ENCODE measurements around the gene BHLHA15.

Gene BHLHA15

DNA sequence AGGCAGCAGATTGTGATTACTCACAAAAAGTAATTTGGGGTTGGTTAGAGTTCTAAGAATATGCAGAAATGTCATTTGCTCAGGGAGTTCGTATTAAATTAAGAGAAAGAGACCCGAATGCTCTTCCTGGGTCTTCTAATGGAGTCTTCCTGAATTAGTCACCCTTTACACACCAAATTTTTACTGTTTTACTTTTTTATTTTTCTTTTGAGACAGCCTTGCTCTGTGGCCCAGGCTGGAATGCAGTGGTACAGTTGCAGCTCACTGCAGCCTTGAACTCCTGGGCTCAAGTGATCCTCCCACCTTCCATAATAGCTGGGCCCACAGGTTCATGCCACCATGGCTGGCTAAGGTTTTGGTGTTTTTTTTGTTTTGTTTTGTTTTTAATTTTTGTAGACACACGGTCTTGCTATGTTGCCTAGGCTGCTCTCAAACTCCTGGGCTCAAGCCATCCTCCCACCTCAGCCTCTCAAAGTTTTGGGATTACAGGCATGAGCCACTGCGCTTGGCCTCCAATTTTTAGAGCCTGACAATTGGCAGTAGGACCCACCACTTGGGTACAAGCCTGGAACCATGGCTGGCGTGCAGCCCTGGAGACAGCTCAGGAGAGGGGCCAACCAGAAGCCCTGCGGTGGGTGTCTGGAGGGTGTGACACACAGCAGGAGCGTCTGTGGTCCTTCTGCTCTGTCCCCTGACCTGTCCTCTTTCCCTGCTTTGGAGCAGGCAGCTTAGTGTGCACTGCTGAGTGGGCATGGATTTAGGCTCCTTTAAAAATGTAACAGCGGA is 16.4 kb upstream of the BHLHA15 start:
- no peak for DNase-seq
- Histone ChIP-seq H3K27me3 (ENCODE audit: insufficient read depth, low read depth, severe bottlenecking) (no peaks in the 10 kb centered on the region), H3K9me3 (ENCODE audit: severe bottlenecking) (no peaks in the 10 kb centered on the region), H3K27ac (no peak overlapping the region), H3K4me3 (ENCODE audit: low read depth, low read length) (no peak overlapping the region), H3K36me3 (peaks cover 42% of the 10 kb centered on the region)
- TF ChIP-seq, protein P1, sequence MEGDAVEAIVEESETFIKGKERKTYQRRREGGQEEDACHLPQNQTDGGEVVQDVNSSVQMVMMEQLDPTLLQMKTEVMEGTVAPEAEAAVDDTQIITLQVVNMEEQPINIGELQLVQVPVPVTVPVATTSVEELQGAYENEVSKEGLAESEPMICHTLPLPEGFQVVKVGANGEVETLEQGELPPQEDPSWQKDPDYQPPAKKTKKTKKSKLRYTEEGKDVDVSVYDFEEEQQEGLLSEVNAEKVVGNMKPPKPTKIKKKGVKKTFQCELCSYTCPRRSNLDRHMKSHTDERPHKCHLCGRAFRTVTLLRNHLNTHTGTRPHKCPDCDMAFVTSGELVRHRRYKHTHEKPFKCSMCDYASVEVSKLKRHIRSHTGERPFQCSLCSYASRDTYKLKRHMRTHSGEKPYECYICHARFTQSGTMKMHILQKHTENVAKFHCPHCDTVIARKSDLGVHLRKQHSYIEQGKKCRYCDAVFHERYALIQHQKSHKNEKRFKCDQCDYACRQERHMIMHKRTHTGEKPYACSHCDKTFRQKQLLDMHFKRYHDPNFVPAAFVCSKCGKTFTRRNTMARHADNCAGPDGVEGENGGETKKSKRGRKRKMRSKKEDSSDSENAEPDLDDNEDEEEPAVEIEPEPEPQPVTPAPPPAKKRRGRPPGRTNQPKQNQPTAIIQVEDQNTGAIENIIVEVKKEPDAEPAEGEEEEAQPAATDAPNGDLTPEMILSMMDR (IDR thresholded peaks at IDR 0.05; ENCODE audit: low read depth, low read length) = no peak

GRCh38 chr7:98196706-98197605 is 14.3 kb upstream of the BHLHA15 start:
- TF ChIP-seq, protein P1 (IDR thresholded peaks at IDR 0.05; ENCODE audit: low read depth, low read length) = no peak
- DNase-seq = no peak
- no peak overlapping the region for H3K4me3 ChIP-seq (ENCODE audit: low read depth, low read length)
- no peak overlapping the region for H3K27ac ChIP-seq
- no peaks in the 10 kb centered on the region for H3K27me3 ChIP-seq (ENCODE audit: insufficient read depth, low read depth, severe bottlenecking)
- peaks cover 36% of the 10 kb centered on the region for H3K36me3 ChIP-seq
- no peaks in the 10 kb centered on the region for H3K9me3 ChIP-seq (ENCODE audit: severe bottlenecking)

GRCh38 chr7:98199131-98199530 is 12.1 kb upstream of the BHLHA15 start:
- H3K36me3 ChIP-seq = peaks cover 18% of the 10 kb centered on the region
- TF ChIP-seq, protein P1 (IDR thresholded peaks at IDR 0.05; ENCODE audit: low read depth, low read length) = no peak
- H3K27me3 ChIP-seq (ENCODE audit: insufficient read depth, low read depth, severe bottlenecking) = no peaks in the 10 kb centered on the region
- no peak overlapping the region for H3K4me3 ChIP-seq (ENCODE audit: low read depth, low read length)
- no peak overlapping the region for H3K27ac ChIP-seq
- no peaks in the 10 kb centered on the region for H3K9me3 ChIP-seq (ENCODE audit: severe bottlenecking)
- DNase-seq = no peak

DNA sequence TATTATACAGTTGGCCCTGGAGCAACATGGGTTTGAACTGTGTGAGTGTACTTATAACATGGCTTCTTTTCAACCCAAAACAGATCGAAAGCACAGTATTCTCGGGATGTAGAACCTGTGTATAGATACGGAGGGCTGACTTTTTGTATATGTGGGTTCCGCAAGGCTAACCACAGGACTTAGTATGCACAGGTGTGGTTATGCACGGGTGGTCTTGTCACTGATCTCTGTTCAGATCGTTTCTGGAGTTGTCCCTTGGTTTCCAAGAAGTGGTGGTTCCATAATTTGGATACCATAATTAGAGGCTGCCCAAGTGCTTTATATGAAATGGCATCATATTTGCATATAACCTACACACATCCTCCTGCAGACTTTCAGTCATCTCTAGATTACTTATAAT is 10.9 kb upstream of the BHLHA15 start:
- DNase-seq = no peak
- H3K4me3 ChIP-seq (ENCODE audit: low read depth, low read length) = no peak overlapping the region
- peaks cover 15% of the 10 kb centered on the region for H3K36me3 ChIP-seq
- no peaks in the 10 kb centered on the region for H3K27me3 ChIP-seq (ENCODE audit: insufficient read depth, low read depth, severe bottlenecking)
- no peak overlapping the region for H3K27ac ChIP-seq
- no peaks in the 10 kb centered on the region for H3K9me3 ChIP-seq (ENCODE audit: severe bottlenecking)
- TF ChIP-seq, protein P1 (IDR thresholded peaks at IDR 0.05; ENCODE audit: low read depth, low read length) = no peak

DNA sequence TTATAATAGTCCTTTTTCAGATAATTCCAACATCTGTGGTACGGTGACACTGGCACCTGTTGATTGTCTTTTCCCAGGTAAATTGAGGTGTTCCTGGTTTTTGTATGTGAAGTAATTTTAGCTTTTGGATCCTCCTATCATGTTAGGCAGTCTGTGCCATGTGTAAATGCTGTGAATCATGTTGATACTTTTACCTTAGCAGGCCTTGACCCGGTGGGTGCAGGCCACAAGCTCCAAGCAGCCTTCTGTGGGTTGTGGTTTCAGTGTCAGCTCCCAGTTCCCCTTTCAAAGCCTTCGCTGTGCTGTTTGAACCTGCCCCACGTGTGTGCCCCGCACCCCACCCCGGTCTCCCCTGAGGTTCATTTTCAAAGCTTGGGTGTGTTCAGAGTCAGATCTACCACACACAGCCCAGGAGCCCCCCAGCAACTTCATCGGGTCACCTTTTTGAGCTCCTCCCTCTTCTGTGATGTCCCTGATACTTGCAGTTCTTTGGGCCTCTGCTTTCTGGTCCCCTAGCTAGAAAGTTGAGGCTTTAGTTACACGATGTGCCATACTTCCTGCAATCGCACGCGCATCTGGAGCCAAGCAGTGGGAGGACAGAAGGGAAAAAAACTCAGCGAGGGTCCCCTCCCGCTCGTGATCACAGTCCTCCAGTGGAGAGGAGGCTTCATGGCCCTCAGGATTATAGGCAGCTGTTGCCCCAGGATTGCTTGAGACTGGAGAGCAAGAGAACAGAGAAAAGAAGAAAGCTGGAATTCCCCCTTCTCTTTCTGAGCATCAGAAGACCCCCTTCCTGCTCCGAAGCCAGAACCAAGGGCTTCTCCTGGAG is 8.7 kb upstream of the BHLHA15 start:
- Histone ChIP-seq H3K27me3 (ENCODE audit: insufficient read depth, low read depth, severe bottlenecking) (no peaks in the 10 kb centered on the region), H3K4me3 (ENCODE audit: low read depth, low read length) (no peak overlapping the region), H3K9me3 (ENCODE audit: severe bottlenecking) (no peaks in the 10 kb centered on the region), H3K27ac (no peak overlapping the region), H3K36me3 (peaks cover 20% of the 10 kb centered on the region)
- TF ChIP-seq, protein P1 (IDR thresholded peaks at IDR 0.05; ENCODE audit: low read depth, low read length) = no peak
- DNase-seq = no peak
